Measurements from ENCODE around the gene MTSS2.

The MTSS2 gene

DNA sequence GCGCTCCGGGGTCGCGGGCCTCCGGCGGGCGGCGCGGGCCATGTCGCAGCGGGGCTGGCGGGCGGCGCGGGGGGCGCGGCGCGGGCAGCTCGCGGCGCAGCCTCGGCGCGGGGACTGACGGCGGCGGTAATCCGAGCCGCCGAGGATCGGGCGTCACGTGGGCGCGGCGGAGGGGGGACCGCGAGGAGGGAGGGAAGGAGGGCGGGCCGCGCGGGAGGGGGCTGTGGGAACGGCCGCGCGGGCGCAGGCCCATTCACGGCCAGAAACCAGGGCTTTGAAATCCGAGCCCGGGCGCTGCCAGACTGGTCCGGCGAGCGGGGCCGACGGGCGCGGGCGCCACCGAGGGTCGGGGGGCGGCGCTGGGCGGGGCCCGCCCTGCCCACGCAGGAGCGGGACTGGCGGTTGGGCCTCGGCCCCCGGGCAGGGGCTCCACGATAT lies at the start of gene MTSS2:
MTSS2 (minus strand) TSS at position 116 of the 438 bp plus-strand sequence. CDS start 262 bp downstream, outside the sequence.
- peak within 1 kb of the TSS; percentile 50 for H3K9ac ChIP-seq (ENCODE audit: low read length)
- no peak within 1 kb of the TSS for H3K27ac ChIP-seq (ENCODE audit: low read length)
- H3K4me1 ChIP-seq (ENCODE audit: control insufficient read depth, low read depth, low read length): peaks cover 12% of the 10 kb centered on the region
- H3K36me3 ChIP-seq (ENCODE audit: control insufficient read depth, low read depth, low read length): no peaks in the 10 kb centered on the region
- peaks cover 5% of the 10 kb centered on the region for H3K27me3 ChIP-seq (ENCODE audit: control insufficient read depth, insufficient read depth, low read length)
- peak within 1 kb of the TSS; percentile 72 for H3K4me3 ChIP-seq (ENCODE audit: low read length)
- no peaks in the 10 kb centered on the region for H3K9me3 ChIP-seq (ENCODE audit: control insufficient read depth, low read depth, low read length)

DNA sequence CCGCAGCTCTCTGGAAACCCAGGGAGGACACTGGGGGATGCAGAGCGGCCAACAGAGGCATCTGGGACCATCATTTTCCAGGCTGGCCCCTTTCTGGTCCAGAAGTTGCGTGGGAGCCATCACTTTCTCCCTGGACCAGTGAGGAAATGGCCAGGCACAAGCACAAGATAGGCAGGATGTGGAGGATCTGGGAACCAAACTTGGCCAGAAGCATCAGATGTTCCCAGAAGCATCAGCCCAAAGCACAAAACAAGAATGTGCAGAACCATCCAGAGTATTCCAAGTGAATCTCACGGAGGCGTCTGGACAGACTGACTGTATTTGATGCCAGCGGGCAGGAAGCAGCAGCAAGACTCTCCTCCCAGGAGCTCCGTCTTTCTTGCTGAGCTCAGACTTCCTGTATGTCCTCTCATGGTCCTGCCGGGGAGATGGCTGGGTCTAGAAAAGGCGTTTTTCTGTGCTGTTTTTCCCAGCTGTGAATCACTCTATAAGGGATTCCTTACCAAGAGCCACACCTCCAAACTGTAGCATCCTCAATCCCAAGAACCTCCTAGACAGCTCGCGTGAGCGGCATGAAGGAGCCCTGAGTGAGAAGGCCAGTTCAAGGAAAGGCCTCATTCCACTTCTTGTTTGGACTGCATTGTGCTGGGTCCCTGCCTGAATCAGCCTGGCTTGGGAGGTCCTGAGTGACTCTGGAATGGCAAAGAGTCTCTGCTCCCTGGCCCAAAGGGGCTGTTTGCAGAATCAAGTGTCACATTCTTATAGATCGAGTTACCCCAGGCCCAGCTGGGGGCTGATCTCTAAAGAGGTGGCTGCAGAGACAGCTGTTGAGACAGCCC lies 49.5 kb upstream of the MTSS2 start:
- Histone ChIP-seq H3K27me3 (ENCODE audit: control insufficient read depth, insufficient read depth, low read length) (no peaks in the 10 kb centered on the region), H3K27ac (ENCODE audit: low read length) (no peak overlapping the region), H3K9me3 (ENCODE audit: control insufficient read depth, low read depth, low read length) (no peaks in the 10 kb centered on the region), H3K36me3 (ENCODE audit: control insufficient read depth, low read depth, low read length) (peaks cover 7% of the 10 kb centered on the region), H3K4me1 (ENCODE audit: control insufficient read depth, low read depth, low read length) (peaks cover 3% of the 10 kb centered on the region), H3K4me3 (ENCODE audit: low read length) (no peak overlapping the region), H3K9ac (ENCODE audit: low read length) (no peak overlapping the region)

DNA sequence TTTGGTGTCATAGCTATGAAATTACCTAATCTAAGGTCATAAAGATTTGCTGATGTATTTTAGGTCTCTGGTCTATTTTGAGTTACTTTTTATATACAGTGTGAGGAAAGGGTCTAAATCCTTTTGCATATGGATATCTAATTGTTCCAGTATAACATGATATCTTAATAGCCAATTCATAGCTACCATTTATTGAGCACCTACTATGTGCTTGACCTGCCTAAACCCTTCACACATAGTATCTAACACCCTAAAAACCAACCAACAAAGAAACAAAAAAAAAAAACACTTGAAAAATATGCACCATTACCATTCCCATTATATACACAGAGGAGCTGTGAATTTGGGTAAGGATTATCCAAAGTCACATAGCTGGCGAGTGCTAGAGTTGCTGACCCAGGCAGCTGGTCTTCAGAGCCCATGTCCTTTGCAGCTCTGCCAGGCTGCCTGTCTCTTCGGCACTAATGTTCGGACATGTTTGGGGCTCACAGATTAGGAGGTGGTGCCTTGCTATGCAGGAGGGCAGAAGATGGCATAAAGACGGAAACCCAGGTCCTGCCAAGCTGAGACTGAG lies 48.8 kb upstream of the MTSS2 start:
- peaks cover 3% of the 10 kb centered on the region for H3K4me1 ChIP-seq (ENCODE audit: control insufficient read depth, low read depth, low read length)
- no peaks in the 10 kb centered on the region for H3K9me3 ChIP-seq (ENCODE audit: control insufficient read depth, low read depth, low read length)
- H3K9ac ChIP-seq (ENCODE audit: low read length): no peak overlapping the region
- H3K4me3 ChIP-seq (ENCODE audit: low read length): no peak overlapping the region
- H3K27me3 ChIP-seq (ENCODE audit: control insufficient read depth, insufficient read depth, low read length): no peaks in the 10 kb centered on the region
- no peak overlapping the region for H3K27ac ChIP-seq (ENCODE audit: low read length)
- H3K36me3 ChIP-seq (ENCODE audit: control insufficient read depth, low read depth, low read length): peaks cover 7% of the 10 kb centered on the region

DNA sequence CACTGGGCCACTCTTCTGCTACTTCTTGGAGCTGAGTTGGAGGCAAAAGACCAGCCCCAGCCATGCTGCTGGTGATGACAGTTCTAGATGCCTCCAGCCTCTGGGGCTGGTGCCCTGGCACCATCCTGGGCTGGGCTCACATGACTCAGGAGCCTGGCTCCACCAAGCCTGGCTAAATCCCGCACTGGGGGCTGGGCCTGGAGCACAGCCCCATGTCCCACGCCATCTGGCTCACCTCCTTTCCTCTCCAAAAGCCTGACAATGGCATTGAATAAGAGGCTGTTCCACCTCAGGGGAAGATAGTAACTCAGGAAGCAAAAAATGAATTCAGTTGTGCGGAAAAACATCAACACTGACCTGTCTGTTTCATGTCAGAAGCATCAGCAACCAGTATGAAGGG lies 45.1 kb upstream of the MTSS2 start:
- Histone ChIP-seq H3K36me3 (ENCODE audit: control insufficient read depth, low read depth, low read length) (peaks cover 9% of the 10 kb centered on the region), H3K27ac (ENCODE audit: low read length) (no peak overlapping the region), H3K4me1 (ENCODE audit: control insufficient read depth, low read depth, low read length) (peaks cover 3% of the 10 kb centered on the region), H3K4me3 (ENCODE audit: low read length) (no peak overlapping the region), H3K9ac (ENCODE audit: low read length) (no peak overlapping the region), H3K27me3 (ENCODE audit: control insufficient read depth, insufficient read depth, low read length) (no peaks in the 10 kb centered on the region), H3K9me3 (ENCODE audit: control insufficient read depth, low read depth, low read length) (no peaks in the 10 kb centered on the region)

DNA sequence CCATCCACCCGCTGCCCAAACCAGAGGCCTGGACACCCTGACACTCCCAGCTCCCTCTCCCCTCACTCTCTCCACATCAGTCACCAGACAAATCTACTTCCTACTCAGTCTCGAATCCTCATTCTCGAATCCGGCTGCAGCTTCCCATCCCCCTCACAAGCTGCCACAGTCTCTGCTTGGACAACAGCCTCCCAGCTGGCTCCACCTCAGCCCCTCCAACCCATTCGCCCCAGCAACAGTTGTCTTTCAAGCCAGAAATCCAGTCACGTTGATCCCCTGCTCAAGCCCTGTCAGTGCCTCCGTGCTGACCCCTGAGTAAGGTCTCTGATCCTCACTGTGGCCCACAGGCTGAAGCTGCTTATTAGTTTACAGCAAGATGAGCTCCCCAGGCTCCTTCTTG lies 44.2 kb upstream of the MTSS2 start:
- H3K36me3 ChIP-seq (ENCODE audit: control insufficient read depth, low read depth, low read length): peaks cover 9% of the 10 kb centered on the region
- no peak overlapping the region for H3K9ac ChIP-seq (ENCODE audit: low read length)
- no peaks in the 10 kb centered on the region for H3K4me1 ChIP-seq (ENCODE audit: control insufficient read depth, low read depth, low read length)
- H3K4me3 ChIP-seq (ENCODE audit: low read length): no peak overlapping the region
- no peaks in the 10 kb centered on the region for H3K27me3 ChIP-seq (ENCODE audit: control insufficient read depth, insufficient read depth, low read length)
- H3K9me3 ChIP-seq (ENCODE audit: control insufficient read depth, low read depth, low read length): no peaks in the 10 kb centered on the region
- no peak overlapping the region for H3K27ac ChIP-seq (ENCODE audit: low read length)

DNA sequence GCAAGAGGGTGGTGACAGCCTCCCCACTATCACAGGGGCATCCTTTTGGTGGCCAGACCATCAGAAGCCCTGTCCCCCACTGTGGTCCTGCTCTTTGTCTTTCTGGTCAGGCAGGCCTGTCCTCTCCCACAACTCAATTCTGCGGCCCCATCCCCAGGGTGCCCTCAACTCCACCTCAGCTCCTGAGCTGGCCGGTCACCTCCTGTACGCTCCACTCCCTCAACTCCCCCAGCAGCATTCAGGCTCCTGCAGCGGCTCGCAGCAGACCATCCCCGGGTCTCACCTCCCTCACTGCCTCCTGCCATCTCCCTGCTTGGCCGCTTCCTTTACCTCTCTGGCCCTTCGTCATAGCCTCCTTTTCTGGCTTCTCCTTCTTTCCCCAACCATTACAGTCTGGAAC lies 43.4 kb upstream of the MTSS2 start:
- Histone ChIP-seq H3K27ac (ENCODE audit: low read length) (no peak overlapping the region), H3K9me3 (ENCODE audit: control insufficient read depth, low read depth, low read length) (no peaks in the 10 kb centered on the region), H3K27me3 (ENCODE audit: control insufficient read depth, insufficient read depth, low read length) (no peaks in the 10 kb centered on the region), H3K4me1 (ENCODE audit: control insufficient read depth, low read depth, low read length) (no peaks in the 10 kb centered on the region), H3K9ac (ENCODE audit: low read length) (no peak overlapping the region), H3K36me3 (ENCODE audit: control insufficient read depth, low read depth, low read length) (peaks cover 9% of the 10 kb centered on the region), H3K4me3 (ENCODE audit: low read length) (no peak overlapping the region)

DNA sequence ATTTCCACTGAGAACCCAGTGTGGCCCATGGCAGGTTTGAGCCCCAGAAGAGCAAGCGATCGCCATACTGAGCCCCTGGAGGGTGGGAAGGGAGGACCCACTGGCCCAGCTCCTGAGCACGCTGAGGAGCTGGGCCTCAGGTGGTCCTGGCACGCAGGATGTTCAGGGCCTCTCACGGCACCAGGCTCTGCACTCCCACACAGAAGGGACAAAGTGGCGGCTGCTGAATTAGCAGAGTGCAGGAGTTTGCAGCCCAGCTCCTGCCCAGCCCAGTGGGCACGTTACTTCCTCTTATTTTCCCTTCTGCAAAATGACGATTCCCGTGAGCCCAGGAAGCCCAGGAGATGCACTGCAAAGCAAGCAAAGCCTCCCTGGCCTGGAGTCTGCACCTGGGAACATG lies 42.3 kb upstream of the MTSS2 start:
- peaks cover 9% of the 10 kb centered on the region for H3K36me3 ChIP-seq (ENCODE audit: control insufficient read depth, low read depth, low read length)
- no peak overlapping the region for H3K4me3 ChIP-seq (ENCODE audit: low read length)
- H3K9me3 ChIP-seq (ENCODE audit: control insufficient read depth, low read depth, low read length): no peaks in the 10 kb centered on the region
- H3K9ac ChIP-seq (ENCODE audit: low read length): no peak overlapping the region
- no peaks in the 10 kb centered on the region for H3K27me3 ChIP-seq (ENCODE audit: control insufficient read depth, insufficient read depth, low read length)
- no peaks in the 10 kb centered on the region for H3K4me1 ChIP-seq (ENCODE audit: control insufficient read depth, low read depth, low read length)
- H3K27ac ChIP-seq (ENCODE audit: low read length): no peak overlapping the region

- H3K27me3 ChIP-seq (ENCODE audit: control insufficient read depth, insufficient read depth, low read length): no peaks in the 10 kb centered on the region
- no peak overlapping the region for H3K9ac ChIP-seq (ENCODE audit: low read length)
- no peaks in the 10 kb centered on the region for H3K9me3 ChIP-seq (ENCODE audit: control insufficient read depth, low read depth, low read length)
- H3K4me3 ChIP-seq (ENCODE audit: low read length): no peak overlapping the region
- H3K27ac ChIP-seq (ENCODE audit: low read length): no peak overlapping the region
- no peaks in the 10 kb centered on the region for H3K4me1 ChIP-seq (ENCODE audit: control insufficient read depth, low read depth, low read length)
- H3K36me3 ChIP-seq (ENCODE audit: control insufficient read depth, low read depth, low read length): peaks cover 9% of the 10 kb centered on the region
Measured at GRCh38 chr16:70726892-70727361, 41.1 kb upstream of the MTSS2 start.

GRCh38 chr16:70725912-70726828 lies 40.3 kb upstream of the MTSS2 start:
- H3K27ac ChIP-seq (ENCODE audit: low read length): no peak overlapping the region
- no peaks in the 10 kb centered on the region for H3K27me3 ChIP-seq (ENCODE audit: control insufficient read depth, insufficient read depth, low read length)
- H3K4me3 ChIP-seq (ENCODE audit: low read length): no peak overlapping the region
- H3K9ac ChIP-seq (ENCODE audit: low read length): no peak overlapping the region
- no peaks in the 10 kb centered on the region for H3K9me3 ChIP-seq (ENCODE audit: control insufficient read depth, low read depth, low read length)
- no peaks in the 10 kb centered on the region for H3K4me1 ChIP-seq (ENCODE audit: control insufficient read depth, low read depth, low read length)
- H3K36me3 ChIP-seq (ENCODE audit: control insufficient read depth, low read depth, low read length): peaks cover 8% of the 10 kb centered on the region

DNA sequence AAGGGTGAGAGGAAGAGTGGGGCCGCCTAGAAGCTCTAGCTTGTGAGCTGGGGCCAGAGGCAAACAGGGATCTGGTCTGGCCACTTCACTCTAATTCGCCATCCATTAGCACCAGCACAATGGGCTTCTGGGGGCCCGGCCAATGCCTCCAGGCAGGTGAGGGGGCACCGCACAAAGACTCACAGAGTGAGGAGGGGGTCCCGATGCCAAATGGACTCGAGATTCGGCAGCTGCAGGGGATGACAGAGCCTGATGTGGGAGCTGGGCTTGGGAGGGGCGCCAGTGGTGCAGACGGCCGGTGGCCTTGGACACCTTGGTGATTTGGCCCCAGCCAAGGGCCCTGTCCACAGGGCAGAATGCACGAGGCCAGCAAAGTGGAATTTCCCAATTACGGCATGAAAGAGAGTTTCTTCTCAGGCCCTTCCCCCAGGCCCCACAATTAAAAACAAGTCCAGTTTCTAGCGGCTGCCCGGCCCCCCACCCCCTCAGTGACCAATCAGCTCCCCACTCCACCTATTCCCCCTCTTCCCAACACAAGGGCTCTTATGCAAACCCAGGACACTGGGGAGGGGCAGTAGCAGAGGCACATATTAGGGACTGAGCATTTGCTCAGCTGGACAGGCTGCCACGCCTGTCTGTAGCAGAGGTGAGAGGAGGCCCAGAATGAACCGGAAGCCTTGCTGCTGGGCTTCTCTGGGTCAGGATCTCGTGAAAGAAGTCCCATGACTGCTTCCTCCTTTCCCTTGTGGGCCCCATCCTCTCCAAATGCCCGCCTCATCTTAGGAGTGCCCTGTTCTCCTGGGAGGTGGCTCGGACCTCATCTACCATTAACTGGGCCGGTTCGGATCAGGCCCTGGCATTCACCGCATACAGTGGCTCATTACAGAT lies 39.4 kb upstream of the MTSS2 start:
- Histone ChIP-seq H3K27ac (ENCODE audit: low read length) (no peak overlapping the region), H3K36me3 (ENCODE audit: control insufficient read depth, low read depth, low read length) (peaks cover 3% of the 10 kb centered on the region), H3K4me1 (ENCODE audit: control insufficient read depth, low read depth, low read length) (no peaks in the 10 kb centered on the region), H3K9ac (ENCODE audit: low read length) (no peak overlapping the region), H3K27me3 (ENCODE audit: control insufficient read depth, insufficient read depth, low read length) (no peaks in the 10 kb centered on the region), H3K4me3 (ENCODE audit: low read length) (no peak overlapping the region), H3K9me3 (ENCODE audit: control insufficient read depth, low read depth, low read length) (no peaks in the 10 kb centered on the region)
